GM12878 (cell line): Measurements from ENCODE around the gene INSIG1. TPM values are rescaled to one million over a fixed set of nuclear protein-coding genes. Genes with fewer than 3 reads are reported as not detected.

Experiments
- ATAC-seq: fragments of 200-7000 bp; cut with Tn5 transposase; 3 replicates; pipeline ENCODE4 v1.9.1; 2020; ENCODE audit warnings: mild to moderate bottlenecking, moderate library complexity
- BruUV-seq: library from RNA; stranded (reverse); fragments of 400-500 nt; replicated peaks from 2 replicates; lab custom pipeline; 2021; lab: Mats Ljungman, UMichigan
- CTCF ChIA-PET: fragments of 300-600 bp; sonication (Branson Sonifier 250); formaldehyde crosslinking; extraction: SDS; loops from one replicate; lab custom pipeline; 2021; ENCODE audit warnings: inconsistent platforms; lab: Yijun Ruan, JAX
- POLR2A ChIA-PET: fragments of 350-600 bp; formaldehyde crosslinking; extraction: SDS; loops from one replicate; lab custom pipeline; 2021; ENCODE audit warnings: inconsistent platforms; lab: Charles Lee
- RAD21 ChIA-PET: fragments of 300-600 bp; sonication (Branson Sonifier 250); formaldehyde crosslinking; loops from one replicate; lab custom pipeline; 2023; ENCODE audit warnings: antibody characterized with exemption; ENCODE audit not compliant: unreplicated experiment; lab: Charles Lee
- SMC1A ChIA-PET: fragments of 300-600 bp; sonication (Branson Sonifier 250); formaldehyde crosslinking; loops from one replicate; lab custom pipeline; 2023; ENCODE audit not compliant: unreplicated experiment, uncharacterized antibody; lab: Charles Lee
- DNase-seq: peaks from one replicate; pipeline ENCODE4 v3.0.0-alpha.2; 2011; ENCODE audit warnings: low read depth, low spot score
- FAIRE-seq: peaks from 3 replicates; lab custom pipeline; 2011; peaks lifted over from hg19 to GRCh38; lab: Jason Lieb, UNC
- H2AFZ ChIP-seq: 2 replicates; pipeline ENCODE4 v1.6.0; 2011; ENCODE audit warnings: low read depth, low read length, control low read depth; ENCODE audit not compliant: control insufficient read depth
- H3K27ac ChIP-seq: 2 replicates; pipeline ENCODE4 v1.5.1; 2011; ENCODE audit warnings: control low read depth; ENCODE audit not compliant: control insufficient read depth, insufficient read depth
- H3K27me3 ChIP-seq, 2 experiments: replicated peaks in 1 of 2; 2 replicates each; pipeline versions ENCODE4 v1.6.0 to v1.6.1; 2011; ENCODE audit warnings: low read length in 1 of 2; ENCODE audit not compliant: control insufficient read depth in 2 of 2, insufficient read depth in 2 of 2
- H3K36me3 ChIP-seq, 2 experiments: 2 replicates each; pipeline ENCODE4 v1.5.1; 2011; ENCODE audit warnings: low read length in 1 of 2; ENCODE audit not compliant: control insufficient read depth in 2 of 2, insufficient read depth in 2 of 2
- H3K4me1 ChIP-seq: 2 replicates; pipeline ENCODE4 v1.6.1; 2011; ENCODE audit warnings: mild to moderate bottlenecking, low read length, moderate library complexity, mixed read lengths; ENCODE audit not compliant: control insufficient read depth, insufficient read depth
- H3K4me2 ChIP-seq: 2 replicates; pipeline ENCODE4 v1.6.0; 2011; ENCODE audit warnings: control low read depth; ENCODE audit not compliant: control insufficient read depth, insufficient read depth
- H3K4me3 ChIP-seq: fragments of 200-600 bp; sonication (generic); 2 replicates; pipeline ENCODE4 v1.5.1; 2016
- H3K79me2 ChIP-seq: 2 replicates; pipeline ENCODE4 v1.6.0; 2011; ENCODE audit warnings: low read length; ENCODE audit not compliant: control insufficient read depth, insufficient read depth
- H3K9ac ChIP-seq: 2 replicates; pipeline ENCODE4 v1.8.0; 2011; ENCODE audit warnings: low read length, control low read depth, mixed read lengths; ENCODE audit not compliant: control insufficient read depth, insufficient read depth
- H3K9me3 ChIP-seq: replicated peaks from 3 replicates; pipeline ENCODE4 v1.5.1; 2011; ENCODE audit warnings: mild to moderate bottlenecking, low read length; ENCODE audit not compliant: control insufficient read depth, insufficient read depth
- H4K20me1 ChIP-seq: 2 replicates; pipeline ENCODE4 v1.6.0; 2011; ENCODE audit not compliant: control insufficient read depth, insufficient read depth
- BHLHE40 ChIP-seq, 2 experiments: fragments of 450-650 bp in 1 of 2; IDR thresholded peaks; 2 replicates each; pipeline ENCODE4 v1.6.1; 2011 to 2017; ENCODE audit warnings: low read depth in 2 of 2, borderline replicate concordance in 1 of 2, improper control_type of control experiment in 1 of 2, low read length in 1 of 2, mild to moderate bottlenecking in 1 of 2
- MEF2B ChIP-seq: fragments of 450-650 bp; IDR thresholded peaks from 2 replicates; pipeline ENCODE4 v1.6.1; 2018; ENCODE audit warnings: mild to moderate bottlenecking, moderate library complexity; ENCODE audit not compliant: partially characterized antibody, poor library complexity, severe bottlenecking
- NKRF ChIP-seq: fragments of 450-650 bp; conservative IDR thresholded peaks from 2 replicates; pipeline ENCODE4 v1.6.1; 2017; ENCODE audit warnings: mild to moderate bottlenecking, moderate library complexity
- NRF1 ChIP-seq: conservative IDR thresholded peaks from 2 replicates; pipeline ENCODE4 v1.6.1; 2011; ENCODE audit warnings: mild to moderate bottlenecking, low read depth, low read length, improper control_type of control experiment
- PKNOX1 ChIP-seq: fragments of 450-650 bp; IDR thresholded peaks from 2 replicates; pipeline ENCODE4 v1.6.1; 2016; ENCODE audit warnings: mild to moderate bottlenecking
- RAD51 ChIP-seq: fragments of 450-650 bp; IDR thresholded peaks from 2 replicates; pipeline ENCODE4 v1.6.1; 2016; ENCODE audit warnings: moderate library complexity, mild to moderate bottlenecking, inconsistent platforms
- RUNX3 ChIP-seq: IDR thresholded peaks from 2 replicates; pipeline ENCODE4 v1.6.1; 2012; ENCODE audit warnings: low read length, inconsistent platforms
- TCF3 ChIP-seq: IDR thresholded peaks from 2 replicates; pipeline ENCODE4 v1.6.1; 2012; ENCODE audit warnings: low read depth, mild to moderate bottlenecking, low read length, borderline replicate concordance; ENCODE audit not compliant: insufficient read depth
- USF1 ChIP-seq: IDR thresholded peaks from 2 replicates; pipeline ENCODE4 v1.6.1; 2011; ENCODE audit warnings: borderline replicate concordance, low read depth, mild to moderate bottlenecking, moderate library complexity, mixed read lengths, low read length; ENCODE audit not compliant: insufficient read depth; ENCODE audit errors: extremely low read length
- ZNF384 ChIP-seq: IDR thresholded peaks from 2 replicates; pipeline ENCODE4 v1.6.1; 2012; ENCODE audit warnings: low read depth, mild to moderate bottlenecking, low read length, improper control_type of control experiment, borderline replicate concordance
- WGBS: methylation state at CpG from one replicate; pipeline ENCODE4 v1.1.6; 2016; ENCODE audit warnings: low lambda C conversion rate; ENCODE audit not compliant: insufficient replicate concordance, insufficient coverage; ENCODE audit errors: missing lambda C conversion rate; 5-methylcytosine and 5-hydroxymethylcytosine counted together
- in situ Hi-C: fragments of 300-500 bp; cut with MboI; formaldehyde crosslinking; loops from 9 replicates; pipeline ENCODE4 v1.14.3; 2018; ENCODE audit warnings: mixed read lengths
- intact Hi-C: fragments of 100-400 bp; cut with micrococcal nuclease; formaldehyde crosslinking; loops from one replicate; pipeline ENCODE4 v1.14.2; 2022; ENCODE audit not compliant: unreplicated experiment
- polyA plus RNA-seq, 11 experiments: library from polyadenylated mRNA; depleted of rRNA in 4 of 11; unstranded in 6 of 11; stranded (reverse) in 5 of 11; fragments of >200 nt; fragmentation: Nextera tagmentation in 4 of 11; fragmentation: Illumina TruSeq in 1 of 11; extraction: Ambion mirVana in 4 of 11; extraction: Trizol in 1 of 11; gene quantifications; 1 replicate in 1 of 11; 2 replicates in 10 of 11; pipeline versions ENCODE4 v1.2.1 to v1.2.3, GENCODE V29; 2011 to 2016; ENCODE audit warnings: inconsistent platforms in 2 of 11, missing spikeins in 2 of 11, low read depth in 1 of 11
- total RNA-seq, 4 experiments: library from RNA; depleted of rRNA in 3 of 4; stranded (reverse); fragments of >200 nt in 3 of 4; fragmentation: Illumina TruSeq in 1 of 4; extraction: Trizol in 1 of 4; gene quantifications; 2 replicates each; pipeline versions ENCODE4 v1.2.1 to v1.2.3, GENCODE V29; 2013 to 2021

The INSIG1 gene
- total and polyA plus RNA-seq, 10 of the 15 experiments (the other 5 are each of a cell fraction or from before 2014, with no cell fraction given) = 29.6 to 168 (median 91.1) TPM

GRCh38 chr7:155286686-155287085, 11.0 kb upstream of the INSIG1 start (continued):
- TF ChIP-seq MEF2B (no peak), PKNOX1 (no peak), USF1 (no peak), NRF1 (no peak), BHLHE40 (IDR thresholded peaks at IDR 0.05; ENCODE audit: borderline replicate concordance in 1 of 2, low read depth in 2 of 2, low read length in 1 of 2) (no peak), RUNX3 (no peak)

- H3K4me2 ChIP-seq = no peak overlapping the region
- no peaks in the 10 kb centered on the region for H3K79me2 ChIP-seq
- no peak overlapping the region for H3K27ac ChIP-seq
- ChIA-PET CTCF (no interaction called here), POLR2A (interaction anchor here (0.6 to 1.3 kb wide), 2 partner anchors 16 to 269 kb away, joined by 3 to 9 read pairs; no protein-coding TSS in a partner anchor), SMC1A (interaction anchor here (1.5 kb wide), 1 partner anchor 57 kb away, joined by 4 read pairs; no protein-coding TSS in a partner anchor), RAD21 (interaction anchor here (0.9 kb wide), 1 partner anchor 12 kb away, joined by 3 read pairs; no protein-coding TSS in a partner anchor)
- H3K9me3 ChIP-seq = no peaks in the 10 kb centered on the region; the same call in 2 of the 3 replicates
- FAIRE-seq (no peak), DNase-seq (no peak), ATAC-seq (no peak)
- H2AFZ ChIP-seq = no peak overlapping the region
- H3K9ac ChIP-seq = no peak overlapping the region
- no peaks in the 10 kb centered on the region; a peak in 1 of 4 replicates for H3K27me3 ChIP-seq
- BruUV-seq = no TSS peak
- no peak for TF ChIP-seq TCF3
- TF ChIP-seq NKRF = no peak
- TF ChIP-seq RAD51 = no peak
- TF ChIP-seq ZNF384 = no peak
- H3K4me3 ChIP-seq = no peak overlapping the region
- WGBS = 77% methylated on average over 26 of the region's 26 CpGs
- in situ Hi-C loops = no loop called here
- intact Hi-C loops = no loop called here
- no peaks in the 10 kb centered on the region for H3K36me3 ChIP-seq
- H4K20me1 ChIP-seq = no peaks in the 10 kb centered on the region
- H3K4me1 ChIP-seq = peaks cover 24% of the 10 kb centered on the region
Observed at GRCh38 chr7:155287284-155287935, 10.3 kb upstream of the INSIG1 start.
